Measurements from ENCODE around the gene PNPLA3. TPM values are rescaled to one million over a fixed set of nuclear protein-coding genes. Genes with fewer than 3 reads are reported as not detected.

Gene PNPLA3
- total RNA-seq, 1 experiment from 2014 or later, result 7.3 TPM

GRCh38 chr22:43990044-43990443 lies 66.4 kb downstream of the PNPLA3 start:
- Histone ChIP-seq H3K4me3 (replicated peaks in 1 of 2; ENCODE audit: low read depth in 1 of 2, low read length in 2 of 2) (no peak overlapping the region), H3K27ac (ENCODE audit: low read depth, low read length) (no peak overlapping the region), H3K9me2 (ENCODE audit: insufficient read depth) (no peaks in the 10 kb centered on the region), H3K9ac (ENCODE audit: low read length) (no peak overlapping the region), H4K20me1 (ENCODE audit: insufficient read depth) (no peaks in the 10 kb centered on the region), H3K79me2 (ENCODE audit: insufficient read depth, low read length) (no peaks in the 10 kb centered on the region), H2AFZ (ENCODE audit: low read depth, low read length, poor library complexity, severe bottlenecking) (no peak overlapping the region), H3K27me3 (ENCODE audit: insufficient read depth, low read length) (no peaks in the 10 kb centered on the region), H3K36me3 (ENCODE audit: control insufficient read depth in 1 of 2, insufficient read depth in 2 of 2, low read length in 2 of 2) (peaks cover 24 to 33% of the 10 kb centered on the region in 2 experiments; a peak in 3 of 4 replicates), H3K4me2 (ENCODE audit: low read length) (no peak overlapping the region), H3K4me1 (ENCODE audit: control insufficient read depth in 1 of 2, insufficient read depth in 2 of 2, low read length in 2 of 2) (no peaks in the 10 kb centered on the region), H3K9me3 (ENCODE audit: control insufficient read depth in 1 of 2, insufficient read depth in 1 of 2, low read depth in 1 of 2, low read length in 2 of 2) (no peaks in the 10 kb centered on the region)
- CTCF ChIA-PET, result interaction anchor here (1.0 kb wide), 1 partner anchor 96 kb away, joined by 5 read pairs; no protein-coding TSS in a partner anchor
- POLR2A ChIA-PET, result no interaction called here
- no TSS peak for BruUV-seq (replicated peaks)
- intact Hi-C loops (cut with micrococcal nuclease), result no loop called here
- no peak for ATAC-seq
- TF ChIP-seq, protein P1, sequence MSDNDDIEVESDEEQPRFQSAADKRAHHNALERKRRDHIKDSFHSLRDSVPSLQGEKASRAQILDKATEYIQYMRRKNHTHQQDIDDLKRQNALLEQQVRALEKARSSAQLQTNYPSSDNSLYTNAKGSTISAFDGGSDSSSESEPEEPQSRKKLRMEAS (IDR thresholded peaks at IDR 0.05), result no peak
- TF ChIP-seq POLR2AphosphoS5 (IDR thresholded peaks at IDR 0.05; ENCODE audit: low read depth, low read length) (no peak), SIN3A (IDR thresholded peaks at IDR 0.05; ENCODE audit: low read depth) (no peak), RAD21 (IDR thresholded peaks at IDR 0.05; ENCODE audit: low read depth) (no peak), SRF (IDR thresholded peaks at IDR 0.05; ENCODE audit: low read depth) (no peak), CTCF (IDR thresholded peaks at IDR 0.05 in 2 of 3, conservative IDR thresholded peaks at IDR 0.05 in 1 of 3; ENCODE audit: borderline replicate concordance in 1 of 3, insufficient read depth in 1 of 3, low read depth in 2 of 3, low read length in 2 of 3) (no peak), TCF7L2 (IDR thresholded peaks at IDR 0.05; ENCODE audit: borderline replicate concordance, extremely low read depth, insufficient read depth, insufficient read length) (no peak), ELF1 (IDR thresholded peaks at IDR 0.05; ENCODE audit: borderline replicate concordance, low read depth) (no peak), CBX3 (IDR thresholded peaks at IDR 0.05; ENCODE audit: low read depth) (no peak), EGR1 (IDR thresholded peaks at IDR 0.05; ENCODE audit: low read depth) (no peak), JUND (IDR thresholded peaks at IDR 0.05) (no peak), YY1 (IDR thresholded peaks at IDR 0.05; ENCODE audit: extremely low read depth, insufficient replicate concordance, low read depth, low read length) (no peak), EZH2phosphoT487 (IDR thresholded peaks at IDR 0.05; ENCODE audit: borderline replicate concordance) (no peak), FOSL1 (IDR thresholded peaks at IDR 0.05; ENCODE audit: low read depth) (no peak), POLR2A (IDR thresholded peaks at IDR 0.05; ENCODE audit: borderline replicate concordance, extremely low read depth, insufficient read depth, insufficient read length) (no peak), SP1 (IDR thresholded peaks at IDR 0.05; ENCODE audit: low read depth) (no peak), CEBPB (IDR thresholded peaks at IDR 0.05; ENCODE audit: low read depth) (no peak)
- TF ChIP-seq, protein P2, sequence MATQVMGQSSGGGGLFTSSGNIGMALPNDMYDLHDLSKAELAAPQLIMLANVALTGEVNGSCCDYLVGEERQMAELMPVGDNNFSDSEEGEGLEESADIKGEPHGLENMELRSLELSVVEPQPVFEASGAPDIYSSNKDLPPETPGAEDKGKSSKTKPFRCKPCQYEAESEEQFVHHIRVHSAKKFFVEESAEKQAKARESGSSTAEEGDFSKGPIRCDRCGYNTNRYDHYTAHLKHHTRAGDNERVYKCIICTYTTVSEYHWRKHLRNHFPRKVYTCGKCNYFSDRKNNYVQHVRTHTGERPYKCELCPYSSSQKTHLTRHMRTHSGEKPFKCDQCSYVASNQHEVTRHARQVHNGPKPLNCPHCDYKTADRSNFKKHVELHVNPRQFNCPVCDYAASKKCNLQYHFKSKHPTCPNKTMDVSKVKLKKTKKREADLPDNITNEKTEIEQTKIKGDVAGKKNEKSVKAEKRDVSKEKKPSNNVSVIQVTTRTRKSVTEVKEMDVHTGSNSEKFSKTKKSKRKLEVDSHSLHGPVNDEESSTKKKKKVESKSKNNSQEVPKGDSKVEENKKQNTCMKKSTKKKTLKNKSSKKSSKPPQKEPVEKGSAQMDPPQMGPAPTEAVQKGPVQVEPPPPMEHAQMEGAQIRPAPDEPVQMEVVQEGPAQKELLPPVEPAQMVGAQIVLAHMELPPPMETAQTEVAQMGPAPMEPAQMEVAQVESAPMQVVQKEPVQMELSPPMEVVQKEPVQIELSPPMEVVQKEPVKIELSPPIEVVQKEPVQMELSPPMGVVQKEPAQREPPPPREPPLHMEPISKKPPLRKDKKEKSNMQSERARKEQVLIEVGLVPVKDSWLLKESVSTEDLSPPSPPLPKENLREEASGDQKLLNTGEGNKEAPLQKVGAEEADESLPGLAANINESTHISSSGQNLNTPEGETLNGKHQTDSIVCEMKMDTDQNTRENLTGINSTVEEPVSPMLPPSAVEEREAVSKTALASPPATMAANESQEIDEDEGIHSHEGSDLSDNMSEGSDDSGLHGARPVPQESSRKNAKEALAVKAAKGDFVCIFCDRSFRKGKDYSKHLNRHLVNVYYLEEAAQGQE (IDR thresholded peaks at IDR 0.05; ENCODE audit: low read depth), result no peak
- RAD21 ChIA-PET (ENCODE audit: low non-redundant PET in 1 of 2, low total read pairs in 2 of 2, uncharacterized antibody in 2 of 2, unreplicated experiment in 2 of 2), result no interaction called here
- no peak for DNase-seq (ENCODE audit: low read depth, low spot score)

Data from HCT116 (cell line).